Hepatocyte (in vitro differentiated cells): Measurements from ENCODE around the gene CYSRT1. TPM values are rescaled to one million over a fixed set of nuclear protein-coding genes. Genes with fewer than 3 reads are reported as not detected.

Experiments
- DNase-seq: peaks from one replicate; pipeline ENCODE4 v3.0.0-alpha.2; 2016; ENCODE audit warnings: low spot score
- H2AFZ ChIP-seq: fragments of 200-600 bp; sonication (generic); 2 replicates; pipeline ENCODE4 v1.6.0; 2016; ENCODE audit warnings: antibody characterized with exemption, mild to moderate bottlenecking
- H3K27ac ChIP-seq: fragments of 200-600 bp; sonication (generic); 2 replicates; pipeline ENCODE4 v1.5.1; 2016; ENCODE audit warnings: mild to moderate bottlenecking
- H3K27me3 ChIP-seq: fragments of 200-600 bp; sonication (generic); 2 replicates; pipeline ENCODE4 v1.6.1; 2016
- H3K36me3 ChIP-seq: fragments of 200-600 bp; sonication (generic); replicated peaks from 2 replicates; pipeline ENCODE4 v1.5.1; 2016; ENCODE audit warnings: low read depth; ENCODE audit not compliant: insufficient read depth
- H3K4me1 ChIP-seq: fragments of 200-600 bp; sonication (generic); 2 replicates; pipeline ENCODE4 v1.5.1; 2016; ENCODE audit warnings: mild to moderate bottlenecking, moderate library complexity; ENCODE audit not compliant: insufficient read depth
- H3K4me2 ChIP-seq: fragments of 200-600 bp; sonication (generic); 2 replicates; pipeline ENCODE4 v1.6.0; 2016
- H3K4me3 ChIP-seq: fragments of 200-600 bp; sonication (generic); 2 replicates; pipeline ENCODE4 v1.5.1; 2016; ENCODE audit warnings: mild to moderate bottlenecking
- H3K79me2 ChIP-seq: fragments of 200-600 bp; sonication (generic); 2 replicates; pipeline ENCODE4 v1.6.0; 2017; ENCODE audit warnings: mild to moderate bottlenecking
- H3K9me2 ChIP-seq: fragments of 200-600 bp; sonication (generic); replicated peaks from 2 replicates; pipeline ENCODE4 v1.6.0; 2017; ENCODE audit warnings: mild to moderate bottlenecking; ENCODE audit not compliant: insufficient read depth
- H3K9me3 ChIP-seq: fragments of 200-600 bp; sonication (generic); 2 replicates; pipeline ENCODE4 v1.5.1; 2016; ENCODE audit warnings: low read depth, mild to moderate bottlenecking
- H4K20me1 ChIP-seq: fragments of 200-600 bp; sonication (generic); 2 replicates; pipeline ENCODE4 v1.6.0; 2016; ENCODE audit warnings: mild to moderate bottlenecking; ENCODE audit not compliant: insufficient read depth, poor library complexity, severe bottlenecking
- EZH2 ChIP-seq: fragments of 200-600 bp; sonication (generic); IDR thresholded peaks from 2 replicates; pipeline ENCODE4 v1.6.1; 2016; ENCODE audit warnings: antibody characterized with exemption, mild to moderate bottlenecking, borderline replicate concordance
- EZH2phosphoT487 ChIP-seq: fragments of 200-600 bp; sonication (generic); IDR thresholded peaks from one replicate; pipeline ENCODE4 v1.6.1; 2018; ENCODE audit warnings: antibody characterized with exemption, mild to moderate bottlenecking, low read depth, moderate library complexity; ENCODE audit not compliant: unreplicated experiment, severe bottlenecking
- WGBS: methylation state at CpG from one replicate; pipeline ENCODE4 v1.1.6; 2016; ENCODE audit warnings: low lambda C conversion rate; ENCODE audit errors: missing lambda C conversion rate; 5-methylcytosine and 5-hydroxymethylcytosine counted together
- polyA plus RNA-seq: library from polyadenylated mRNA; unstranded; fragments of >200 nt; fragmentation: Nextera tagmentation; extraction: Ambion mirVana; gene quantifications from 2 replicates; pipeline ENCODE4 v1.2.1, GENCODE V29; 2016
- total RNA-seq: library from RNA; depleted of rRNA; stranded (reverse); fragments of >200 nt; gene quantifications from 2 replicates; pipeline ENCODE4 v1.2.3, GENCODE V29; 2014
- TF ChIP-seq, protein P1 (sequence below): fragments of 200-600 bp; sonication (generic); IDR thresholded peaks from 2 replicates; pipeline ENCODE4 v1.5.1; 2016; ENCODE audit warnings: antibody characterized with exemption, mild to moderate bottlenecking; ENCODE audit not compliant: poor library complexity

The CYSRT1 gene
- total and polyA plus RNA-seq, 2 experiments from 2014 or later = 1.4 to 2.1 TPM

- Histone ChIP-seq H3K4me3 (no peak overlapping the region), H3K36me3 (no peaks in the 10 kb centered on the region), H3K79me2 (no peaks in the 10 kb centered on the region), H3K4me2 (no peak overlapping the region), H3K27ac (no peak overlapping the region), H2AFZ (no peak overlapping the region), H3K27me3 (no peaks in the 10 kb centered on the region), H3K9me3 (no peaks in the 10 kb centered on the region), H3K9me2 (no peaks in the 10 kb centered on the region), H3K4me1 (peaks cover 17% of the 10 kb centered on the region), H4K20me1 (no peaks in the 10 kb centered on the region)
- TF ChIP-seq EZH2phosphoT487 (no peak), EZH2 (no peak)
- TF ChIP-seq, protein P1, sequence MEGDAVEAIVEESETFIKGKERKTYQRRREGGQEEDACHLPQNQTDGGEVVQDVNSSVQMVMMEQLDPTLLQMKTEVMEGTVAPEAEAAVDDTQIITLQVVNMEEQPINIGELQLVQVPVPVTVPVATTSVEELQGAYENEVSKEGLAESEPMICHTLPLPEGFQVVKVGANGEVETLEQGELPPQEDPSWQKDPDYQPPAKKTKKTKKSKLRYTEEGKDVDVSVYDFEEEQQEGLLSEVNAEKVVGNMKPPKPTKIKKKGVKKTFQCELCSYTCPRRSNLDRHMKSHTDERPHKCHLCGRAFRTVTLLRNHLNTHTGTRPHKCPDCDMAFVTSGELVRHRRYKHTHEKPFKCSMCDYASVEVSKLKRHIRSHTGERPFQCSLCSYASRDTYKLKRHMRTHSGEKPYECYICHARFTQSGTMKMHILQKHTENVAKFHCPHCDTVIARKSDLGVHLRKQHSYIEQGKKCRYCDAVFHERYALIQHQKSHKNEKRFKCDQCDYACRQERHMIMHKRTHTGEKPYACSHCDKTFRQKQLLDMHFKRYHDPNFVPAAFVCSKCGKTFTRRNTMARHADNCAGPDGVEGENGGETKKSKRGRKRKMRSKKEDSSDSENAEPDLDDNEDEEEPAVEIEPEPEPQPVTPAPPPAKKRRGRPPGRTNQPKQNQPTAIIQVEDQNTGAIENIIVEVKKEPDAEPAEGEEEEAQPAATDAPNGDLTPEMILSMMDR = no peak
- WGBS = 94% methylated on average over 30 of the region's 39 CpGs
- no peak for DNase-seq
These were observed 47.5 kb downstream of the CYSRT1 start for GRCh38 chr9:137272241-137273094.

DNA sequence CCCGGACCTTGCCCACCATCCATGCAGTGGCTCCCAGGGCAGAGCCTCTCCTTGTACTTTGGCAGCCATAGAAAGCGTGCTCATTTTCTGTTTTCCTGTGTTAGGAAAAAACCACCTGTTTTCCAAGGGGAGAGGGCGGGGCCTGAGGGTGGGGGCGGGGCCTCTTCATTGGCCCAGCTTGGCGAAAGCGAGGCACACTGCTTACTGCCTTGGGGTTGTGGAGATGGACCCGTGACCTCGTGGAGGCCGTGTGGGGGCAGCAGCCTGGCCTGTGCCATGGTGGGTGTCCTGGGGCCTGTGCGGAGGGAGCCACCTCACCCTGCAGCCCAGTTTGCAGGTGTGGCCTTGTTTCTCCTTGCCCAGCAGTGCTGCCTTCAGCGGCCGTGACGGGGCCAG is 48.1 kb downstream of the CYSRT1 start:
- Histone ChIP-seq H3K36me3 (no peaks in the 10 kb centered on the region), H3K27ac (no peak overlapping the region), H3K4me1 (peaks cover 17% of the 10 kb centered on the region), H3K9me3 (no peaks in the 10 kb centered on the region), H3K27me3 (no peaks in the 10 kb centered on the region), H3K4me3 (no peak overlapping the region), H3K4me2 (no peak overlapping the region), H2AFZ (no peak overlapping the region), H3K79me2 (no peaks in the 10 kb centered on the region), H4K20me1 (no peaks in the 10 kb centered on the region), H3K9me2 (no peaks in the 10 kb centered on the region)
- TF ChIP-seq, protein P1 = no peak
- TF ChIP-seq EZH2phosphoT487 (no peak), EZH2 (no peak)
- 91% methylated on average over 11 of the region's 13 CpGs for WGBS
- DNase-seq = no peak

DNA sequence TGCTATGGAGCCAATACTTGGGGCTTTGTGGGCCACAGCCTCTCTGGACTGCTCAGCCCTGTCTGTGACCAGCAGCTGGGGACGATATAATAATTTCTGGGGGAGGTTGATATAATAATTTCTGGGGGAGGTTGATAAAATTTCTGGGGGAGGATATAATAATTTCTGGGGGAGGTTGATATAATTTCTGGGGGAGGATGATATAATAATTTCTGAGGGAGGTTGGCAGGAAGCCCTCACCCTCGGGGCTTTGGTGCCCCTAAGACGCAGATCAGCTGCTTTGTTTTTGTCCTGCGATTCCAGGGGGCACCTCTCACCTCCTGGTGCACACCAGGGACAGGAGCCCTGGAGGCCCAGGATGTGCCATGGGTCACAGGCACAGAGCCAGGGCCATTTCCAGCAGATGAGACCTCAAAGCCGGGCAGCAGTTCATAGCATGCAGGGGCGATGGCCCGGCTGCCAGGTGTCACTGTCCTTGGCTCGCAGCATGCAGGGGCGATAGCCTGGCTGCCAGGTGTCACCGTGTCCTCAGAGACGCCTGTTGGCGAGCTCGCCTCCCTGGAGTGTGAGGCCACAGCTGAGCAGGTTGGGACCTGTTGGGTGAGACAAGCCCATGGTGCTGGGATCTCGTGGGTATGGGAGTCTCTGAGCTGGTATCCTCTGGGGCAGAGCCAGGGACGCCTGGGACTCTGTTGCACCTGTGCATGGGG is 48.8 kb downstream of the CYSRT1 start:
- WGBS = 89% methylated on average over 15 of the region's 15 CpGs
- Histone ChIP-seq H2AFZ (no peak overlapping the region), H3K4me1 (peaks cover 17% of the 10 kb centered on the region), H3K9me3 (no peaks in the 10 kb centered on the region), H3K27me3 (no peaks in the 10 kb centered on the region), H3K4me3 (no peak overlapping the region), H3K4me2 (no peak overlapping the region), H4K20me1 (no peaks in the 10 kb centered on the region), H3K9me2 (no peaks in the 10 kb centered on the region), H3K36me3 (no peaks in the 10 kb centered on the region), H3K27ac (no peak overlapping the region), H3K79me2 (no peaks in the 10 kb centered on the region)
- TF ChIP-seq EZH2phosphoT487 (no peak), EZH2 (no peak)
- TF ChIP-seq, protein P1 = no peak
- DNase-seq = no peak
